Adrenal gland (tissue), 12 donors: ENCODE results near the gene SHC1. TPM values are rescaled to one million over a fixed set of nuclear protein-coding genes. Genes with fewer than 3 reads are reported as not detected.

Source experiments
- DNase-seq, 7 donors: peaks; one replicate each; pipeline ENCODE4 v3.0.0-alpha.2; 2019 to 2020
- H3K27ac ChIP-seq, 5 donors: fragments of 200-600 bp; sonication (generic) in 4 of 5; 1 replicate in 3 of 5; 2 replicates in 2 of 5; pipeline versions ENCODE4 v1.5.1 to v1.8.0; 2016 to 2020; ENCODE audit warnings: mild to moderate bottlenecking in 1 of 5
- H3K27me3 ChIP-seq: fragments of 200-600 bp; 2 replicates; pipeline ENCODE4 v1.8.0; 2021
- H3K36me3 ChIP-seq, 2 donors: fragments of 200-600 bp; replicated peaks in 1 of 2; 1 replicate in 1 of 2; 2 replicates in 1 of 2; pipeline versions ENCODE4 v1.5.1 to v1.8.0; 2018 to 2022
- H3K4me1 ChIP-seq, 2 donors: fragments of 200-600 bp; replicated peaks in 1 of 2; 1 replicate in 1 of 2; 2 replicates in 1 of 2; pipeline versions ENCODE4 v1.5.1 to v1.8.0; 2018 to 2021
- H3K4me3 ChIP-seq, 4 donors: fragments of 200-600 bp; sonication (generic) in 3 of 4; one replicate each; pipeline ENCODE4 v1.5.1; 2016 to 2018
- H3K9me3 ChIP-seq, 3 donors: fragments of 200-600 bp; sonication (generic) in 1 of 3; replicated peaks in 1 of 3; 1 replicate in 2 of 3; 2 replicates in 1 of 3; pipeline versions ENCODE4 v1.5.1 to v1.8.0; 2016 to 2021
- CTCF ChIP-seq, 6 experiments: fragments of 450-650 bp in 4 of 6; fragments of 200-600 bp in 2 of 6; sonication (generic) in 1 of 6; IDR thresholded peaks; 1 replicate in 5 of 6; 2 replicates in 1 of 6; pipeline versions ENCODE4 v1.5.1 to v1.8.0; 2016 to 2021; ENCODE audit warnings: antibody characterized with exemption in 6 of 6, mild to moderate bottlenecking in 2 of 6, moderate library complexity in 1 of 6
- POLR2A ChIP-seq, 2 donors: fragments of 450-650 bp; IDR thresholded peaks; one replicate each; pipeline ENCODE4 v1.6.1; 2017; ENCODE audit warnings: antibody characterized with exemption in 2 of 2, mild to moderate bottlenecking in 2 of 2, moderate library complexity in 1 of 2
- WGBS, 4 donors: extraction: QIAGEN DNeasy Blood & Tissue Kit in 2 of 4; methylation state at CpG; one replicate each; pipeline versions ENCODE4 v1.1.5 to v1.1.7; 2013 to 2017; 5-methylcytosine and 5-hydroxymethylcytosine counted together
- intact Hi-C, 2 donors: fragments of 100-400 bp; cut with DNase I; formaldehyde crosslinking; loops; one replicate each; pipeline versions ENCODE4 v1.14.1 to v1.15.0; 2022 to 2023
- polyA plus RNA-seq, 3 donors: library from polyadenylated mRNA; stranded (reverse); fragments of 200-250 nt in 2 of 3; fragments of 350-450 nt in 1 of 3; fragmentation: Illumina TruSeq in 1 of 3; extraction: RNeasy Lipid Tissue Mini Kit (QIAGEN cat#74804) in 1 of 3; gene quantifications; one replicate each; pipeline ENCODE4 v1.2.3, GENCODE V29; 2013 to 2014
- total RNA-seq, 9 donors: library from RNA; depleted of rRNA in 4 of 9; stranded (reverse); fragments of >200 nt in 4 of 9; fragments of 120-200 nt in 1 of 9; fragmentation: NEBNext Ultra II Directional in 1 of 9; extraction: Animal tissue kit (Norgen Biotek cat#: 25700) in 1 of 9; gene quantifications; one replicate each; pipeline versions ENCODE4 v1.1.0 to v1.2.4, GENCODE V29; 2013 to 2023
- donor health status: healthy with polysubstance abuse.
- donor health status: Bipolar disorder and iron deficiency.
- donor health status: DM: yes; HTN: yes; CAD: no.
- donor health status: DM: no; HTN: no; CAD: no.
- donor health status: DM: no; HTN: no; CAD: no.
- donor health status: DM: yes; HTN: yes; CAD: no.

SHC1 gene
- total and polyA plus RNA-seq, 12 donors, result 80.3 to 260 (median 146) TPM

- DNase-seq, result peak; percentile 100
- no peaks in the 10 kb centered on the region for H3K36me3 ChIP-seq
- TF ChIP-seq POLR2A (IDR thresholded peaks at IDR 0.05) (peak; percentile 45 to 79), CTCF (IDR thresholded peaks at IDR 0.05) (peak in 4 of 6 experiments; percentile 17 to 47 (median 26))
- H3K4me1 ChIP-seq, result peaks cover 42 to 44% of the 10 kb centered on the region in 2 donors
- H3K9me3 ChIP-seq, result no peaks in the 10 kb centered on the region
- peak overlapping the region; percentile 14 to 73 (median 52) for H3K4me3 ChIP-seq
- intact Hi-C loops, result loop anchor here in 1 of 2 donors (5.0 kb wide), 1 partner anchor 35 kb away; no protein-coding TSS in a partner anchor
- 0 to 2% (median 1%) methylated on average over 4 to 38 of the region's 38 CpGs for WGBS, 4 donors
- H3K27me3 ChIP-seq, result no peaks in the 10 kb centered on the region
- peak overlapping the region; percentile 87 to 99 (median 96) for H3K27ac ChIP-seq
These were observed 31.3 kb upstream of the SHC1 start for GRCh38 chr1:155001675-155002463.

GRCh38 chr1:155001425-155001674 is 30.8 kb upstream of the SHC1 start:
- Histone ChIP-seq H3K27me3 (no peaks in the 10 kb centered on the region), H3K9me3 (no peaks in the 10 kb centered on the region), H3K36me3 (no peaks in the 10 kb centered on the region), H3K4me1 (peaks cover 36 to 39% of the 10 kb centered on the region in 2 donors), H3K27ac (peak overlapping the region; percentile 87 to 99 (median 96)), H3K4me3 (peak overlapping the region; percentile 14 to 73 (median 52))
- intact Hi-C loops, result loop anchor here in 1 of 2 donors (5.0 kb wide), 1 partner anchor 34 kb away; no protein-coding TSS in a partner anchor
- TF ChIP-seq CTCF (IDR thresholded peaks at IDR 0.05) (no peak), POLR2A (IDR thresholded peaks at IDR 0.05) (no peak)
- WGBS, 4 donors, result 0% methylated on average over 5 to 11 of the region's 11 CpGs
- DNase-seq, result no peak

- intact Hi-C loops, result loop anchor here in 1 of 2 donors (5.0 kb wide), 1 partner anchor 34 kb away; no protein-coding TSS in a partner anchor
- no peaks in the 10 kb centered on the region for H3K27me3 ChIP-seq
- TF ChIP-seq POLR2A (IDR thresholded peaks at IDR 0.05), result peak; percentile 75 to 95
- TF ChIP-seq CTCF (IDR thresholded peaks at IDR 0.05), result peak in 4 of 6 experiments; percentile 18 to 52 (median 31)
- no peaks in the 10 kb centered on the region for H3K9me3 ChIP-seq
- H3K27ac ChIP-seq, result peak overlapping the region; percentile 87 to 99 (median 96)
- no peaks in the 10 kb centered on the region for H3K36me3 ChIP-seq
- peak overlapping the region; percentile 14 to 73 (median 52) for H3K4me3 ChIP-seq
- DNase-seq, result peak; percentile 93 to 97 (median 94)
- peaks cover 32 to 34% of the 10 kb centered on the region in 2 donors for H3K4me1 ChIP-seq
- WGBS, 4 donors, result 0 to 1% (median 1%) methylated on average over 6 to 43 of the region's 43 CpGs
These were observed 30.3 kb upstream of the SHC1 start for GRCh38 chr1:155000726-155001424.

DNA sequence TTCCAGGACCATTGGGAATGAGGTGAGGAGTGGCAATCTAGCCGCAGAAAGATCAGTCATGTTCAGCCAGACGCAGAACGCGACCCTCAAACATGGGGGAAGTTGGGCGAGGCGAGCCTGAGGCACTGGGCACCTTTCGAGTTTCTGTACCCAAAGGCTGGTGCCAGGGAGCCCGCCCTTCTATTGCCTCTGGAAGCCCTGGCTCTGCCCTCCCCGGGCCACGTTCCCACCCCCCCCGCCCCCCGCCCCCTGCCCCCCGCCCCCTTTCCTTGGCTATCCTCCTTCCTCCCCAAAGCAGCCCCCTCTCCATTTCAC is 29.8 kb upstream of the SHC1 start:
- WGBS, 4 donors, result 0 to 1% (median 0%) methylated on average over 5 to 13 of the region's 13 CpGs
- H3K9me3 ChIP-seq, result no peaks in the 10 kb centered on the region
- H3K27ac ChIP-seq, result peak overlapping the region; percentile 87 to 99 (median 96)
- H3K36me3 ChIP-seq, result no peaks in the 10 kb centered on the region
- peak overlapping the region in 2 of 4 donors; percentile 64 to 73 for H3K4me3 ChIP-seq
- TF ChIP-seq CTCF (IDR thresholded peaks at IDR 0.05) (no peak), POLR2A (IDR thresholded peaks at IDR 0.05) (no peak)
- intact Hi-C loops, result loop anchor here in 1 of 2 donors (5.0 kb wide), 1 partner anchor 33 kb away; no protein-coding TSS in a partner anchor
- peaks cover 28 to 32% of the 10 kb centered on the region in 2 donors for H3K4me1 ChIP-seq
- no peaks in the 10 kb centered on the region for H3K27me3 ChIP-seq
- DNase-seq, result peak in 5 of 7 donors; percentile 59 to 82 (median 68)
